ENCODE results near the gene IGSF21. TPM values are rescaled to one million over a fixed set of nuclear protein-coding genes. Genes with fewer than 3 reads are reported as not detected.

The IGSF21 gene
- total and polyA plus RNA-seq, 2 of the 8 experiments (the other 6 are each of a cell fraction or from before 2014, with no cell fraction given), result 22.5 to 28.5 TPM

- H3K18ac ChIP-seq (ENCODE audit: extremely low read depth, low read length), result no peak overlapping the region
- no peak overlapping the region for H3K9ac ChIP-seq (replicated peaks in 1 of 4; ENCODE audit: extremely low read depth in 1 of 4, low read depth in 3 of 4, low read length in 3 of 4)
- H3K14ac ChIP-seq (ENCODE audit: insufficient read length), result no peak overlapping the region
- no peak overlapping the region for H3K27ac ChIP-seq (ENCODE audit: low read depth, low read length)
- H4K8ac ChIP-seq (ENCODE audit: extremely low read depth, insufficient read depth, low read length), result no peak overlapping the region
- no peak overlapping the region for H3K4me2 ChIP-seq (ENCODE audit: insufficient read depth in 1 of 2, low read depth in 2 of 2, low read length in 2 of 2)
- 83% methylated on average over 13 of the region's 13 CpGs; no CpG with 5 or more reads in 1 of the 2 experiments for WGBS, 2 experiments (ENCODE audit: extremely low coverage in 1 of 2, insufficient coverage in 1 of 2, insufficient read length in 1 of 2, insufficient replicate concordance in 2 of 2, low coverage in 1 of 2, low lambda C conversion rate in 2 of 2, missing lambda C conversion rate in 1 of 2)
- ChIA-PET POLR2A (ENCODE audit: partially characterized antibody) (no interaction called here), CTCF (ENCODE audit: partially characterized antibody) (interaction anchor here (0.9 to 2.8 kb wide), 2 partner anchors 13 to 14 kb away, joined by 3 to 12 read pairs; no protein-coding TSS in a partner anchor)
- no peaks in the 10 kb centered on the region for H3K27me3 ChIP-seq (replicated peaks in 1 of 4; ENCODE audit: control insufficient read depth in 3 of 4, extremely low read depth in 1 of 4, insufficient read depth in 3 of 4, low read length in 3 of 4)
- FAIRE-seq (no peak), DNase-seq (ENCODE audit: low read depth in 1 of 2, low spot score in 2 of 2) (no peak)
- H3K79me2 ChIP-seq (ENCODE audit: control insufficient read depth in 1 of 2, insufficient read depth in 2 of 2, low read length in 2 of 2), result no peaks in the 10 kb centered on the region
- no peak overlapping the region for H2BK12ac ChIP-seq (ENCODE audit: low read depth, low read length)
- no peak overlapping the region for H2AK5ac ChIP-seq (ENCODE audit: low read depth, low read length)
- H4K5ac ChIP-seq (ENCODE audit: insufficient read length, low read depth, low read length), result no peak overlapping the region
- no peak overlapping the region for H2BK120ac ChIP-seq (replicated peaks; ENCODE audit: low read depth, low read length)
- H3K36me3 ChIP-seq (ENCODE audit: control insufficient read depth in 2 of 4, insufficient read depth in 4 of 4, low read length in 3 of 4), result no peaks in the 10 kb centered on the region
- H2BK15ac ChIP-seq (ENCODE audit: low read length), result no peak overlapping the region
- no peak overlapping the region for H2BK20ac ChIP-seq (ENCODE audit: low read length)
- H3K4me3 ChIP-seq (ENCODE audit: extremely low read depth in 1 of 4, insufficient read depth in 2 of 4, low read depth in 3 of 4, low read length in 4 of 4), result no peak overlapping the region
- H3K79me1 ChIP-seq (ENCODE audit: low read depth, low read length), result peaks cover 2% of the 10 kb centered on the region; the same call in 1 of the 2 replicates
- no peak overlapping the region for H2BK5ac ChIP-seq (ENCODE audit: low read depth, low read length)
- H3K4ac ChIP-seq (replicated peaks; ENCODE audit: insufficient read length, low read depth, low read length), result no peak overlapping the region
- H3K23me2 ChIP-seq (ENCODE audit: low read depth, low read length), result no peaks in the 10 kb centered on the region
- H3K4me1 ChIP-seq (replicated peaks in 1 of 4; ENCODE audit: control insufficient read depth in 3 of 4, insufficient read depth in 4 of 4, low read length in 3 of 4), result peaks cover 0 to 8% (median 1%) of the 10 kb centered on the region in 4 experiments; a peak in 3 of 7 replicates
- H3K23ac ChIP-seq (ENCODE audit: insufficient read length), result no peak overlapping the region
- H4K91ac ChIP-seq (replicated peaks; ENCODE audit: insufficient read length, low read length), result no peak overlapping the region
- H2AFZ ChIP-seq (ENCODE audit: low read length), result no peak overlapping the region
- peaks cover 1 to 5% of the 10 kb centered on the region in 2 experiments for H4K20me1 ChIP-seq (replicated peaks in 1 of 2; ENCODE audit: control insufficient read depth in 1 of 2, insufficient read depth in 2 of 2, low read length in 2 of 2)
- H3K56ac ChIP-seq (replicated peaks; ENCODE audit: insufficient read length, low read depth, low read length), result no peak overlapping the region
- H3K9me3 ChIP-seq (ENCODE audit: insufficient read depth in 2 of 2, low read depth in 1 of 2, low read length in 1 of 2), result no peaks in the 10 kb centered on the region
- TF ChIP-seq TAF1 (IDR thresholded peaks at IDR 0.05; ENCODE audit: low read depth, low read length) (no peak), EZH2 (IDR thresholded peaks at IDR 0.05; ENCODE audit: low read depth, low read length, severe bottlenecking) (no peak), RBBP5 (IDR thresholded peaks at IDR 0.05; ENCODE audit: borderline replicate concordance, low read depth, low read length) (no peak), TEAD4 (IDR thresholded peaks at IDR 0.05; ENCODE audit: low read depth, low read length) (no peak), ATF3 (IDR thresholded peaks at IDR 0.05; ENCODE audit: insufficient read depth, low read depth, low read length) (no peak), CHD2 (IDR thresholded peaks at IDR 0.05; ENCODE audit: low read length) (no peak), POU5F1 (IDR thresholded peaks at IDR 0.05; ENCODE audit: low read depth, low read length) (no peak), EP300 (IDR thresholded peaks at IDR 0.05; ENCODE audit: borderline replicate concordance in 1 of 2, low read depth in 2 of 2, low read length in 2 of 2) (no peak), CEBPB (IDR thresholded peaks at IDR 0.05; ENCODE audit: low read depth, low read length) (no peak), SIRT6 (IDR thresholded peaks at IDR 0.05; ENCODE audit: low read length) (no peak), CBX5 (IDR thresholded peaks at IDR 0.05; ENCODE audit: low read depth, low read length) (no peak)
- TF ChIP-seq, protein P1, sequence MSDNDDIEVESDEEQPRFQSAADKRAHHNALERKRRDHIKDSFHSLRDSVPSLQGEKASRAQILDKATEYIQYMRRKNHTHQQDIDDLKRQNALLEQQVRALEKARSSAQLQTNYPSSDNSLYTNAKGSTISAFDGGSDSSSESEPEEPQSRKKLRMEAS (IDR thresholded peaks at IDR 0.05), result no peak
Measured at GRCh38 chr1:18144916-18145647, 37.5 kb downstream of the IGSF21 start.
